Measurements from ENCODE around the gene PEF1. TPM values are rescaled to one million over a fixed set of nuclear protein-coding genes. Genes with fewer than 3 reads are reported as not detected.

Gene PEF1
- total RNA-seq, 4 donors from 2014 or later, result 48.4 to 72.1 (median 61.9) TPM

GRCh38 chr1:31657972-31658510 is 13.4 kb upstream of the PEF1 start:
- Histone ChIP-seq H3K9me3 (no peaks in the 10 kb centered on the region), H3K4me3 (no peak overlapping the region), H3K36me3 (no peaks in the 10 kb centered on the region), H3K27me3 (no peaks in the 10 kb centered on the region), H3K4me1 (no peaks in the 10 kb centered on the region), H3K27ac (no peak overlapping the region)
- TF ChIP-seq POLR2A (IDR thresholded peaks at IDR 0.05) (no peak), CTCF (IDR thresholded peaks at IDR 0.05) (no peak)
- intact Hi-C loops (cut with DNase I; ENCODE audit: low total_unique reads), result no loop called here
- no peak for DNase-seq

- Histone ChIP-seq H3K27ac (no peak overlapping the region), H3K27me3 (no peaks in the 10 kb centered on the region), H3K36me3 (no peaks in the 10 kb centered on the region), H3K4me3 (no peak overlapping the region), H3K9me3 (no peaks in the 10 kb centered on the region), H3K4me1 (no peaks in the 10 kb centered on the region)
- intact Hi-C loops (cut with DNase I; ENCODE audit: low total_unique reads), result no loop called here
- TF ChIP-seq CTCF (IDR thresholded peaks at IDR 0.05) (no peak), POLR2A (IDR thresholded peaks at IDR 0.05) (no peak)
- no peak for DNase-seq
These were observed 12.5 kb upstream of the PEF1 start for GRCh38 chr1:31657020-31657804.

GRCh38 chr1:31655756-31656155 is 11.1 kb upstream of the PEF1 start:
- H3K27ac ChIP-seq, result no peak overlapping the region
- no peaks in the 10 kb centered on the region for H3K36me3 ChIP-seq
- no peaks in the 10 kb centered on the region for H3K27me3 ChIP-seq
- no peak for DNase-seq
- intact Hi-C loops (cut with DNase I; ENCODE audit: low total_unique reads), result no loop called here
- no peaks in the 10 kb centered on the region for H3K9me3 ChIP-seq
- H3K4me3 ChIP-seq, result no peak overlapping the region
- no peak for TF ChIP-seq POLR2A (IDR thresholded peaks at IDR 0.05)
- TF ChIP-seq CTCF (IDR thresholded peaks at IDR 0.05), result no peak
- H3K4me1 ChIP-seq, result no peaks in the 10 kb centered on the region

- no peak overlapping the region for H3K27ac ChIP-seq
- no peaks in the 10 kb centered on the region for H3K4me1 ChIP-seq
- no peak for DNase-seq
- H3K36me3 ChIP-seq, result no peaks in the 10 kb centered on the region
- H3K27me3 ChIP-seq, result no peaks in the 10 kb centered on the region
- intact Hi-C loops (cut with DNase I; ENCODE audit: low total_unique reads), result no loop called here
- H3K9me3 ChIP-seq, result no peaks in the 10 kb centered on the region
- TF ChIP-seq POLR2A (IDR thresholded peaks at IDR 0.05) (no peak), CTCF (IDR thresholded peaks at IDR 0.05) (no peak)
- H3K4me3 ChIP-seq, result no peak overlapping the region
These were observed 10.4 kb upstream of the PEF1 start for GRCh38 chr1:31655104-31655503.

- intact Hi-C loops (cut with DNase I; ENCODE audit: low total_unique reads), result no loop called here
- H3K27ac ChIP-seq, result no peak overlapping the region
- DNase-seq, result no peak
- TF ChIP-seq CTCF (IDR thresholded peaks at IDR 0.05), result no peak
- no peak for TF ChIP-seq POLR2A (IDR thresholded peaks at IDR 0.05)
- H3K36me3 ChIP-seq, result no peaks in the 10 kb centered on the region
- no peaks in the 10 kb centered on the region for H3K9me3 ChIP-seq
- H3K27me3 ChIP-seq, result no peaks in the 10 kb centered on the region
- H3K4me1 ChIP-seq, result no peaks in the 10 kb centered on the region
- no peak overlapping the region for H3K4me3 ChIP-seq
These were observed 9.7 kb upstream of the PEF1 start for GRCh38 chr1:31654474-31654776.
